ENCODE data around the gene DHX57. TPM values are rescaled to one million over a fixed set of nuclear protein-coding genes. Genes with fewer than 3 reads are reported as not detected.
"Not testable (repeated sequence)": the region's sequence is repeated elsewhere in the genome, so short reads cannot be mapped to it uniquely, and the experiment has no call there.

DHX57 gene
- total RNA-seq, 1 experiment from 2014 or later, result 9.6 TPM

GRCh38 chr2:38797953-38798352 is 77.8 kb downstream of the DHX57 start:
- H3K27me3 ChIP-seq (replicated peaks), result no peaks in the 10 kb centered on the region
- no peak for DNase-seq (ENCODE audit: low read depth in 1 of 2, low spot score in 2 of 2)
- H3K4me3 ChIP-seq, result no peak overlapping the region
- H3K4me1 ChIP-seq (replicated peaks), result no peaks in the 10 kb centered on the region
- H3K36me3 ChIP-seq, result 0 out of 2 replicates have a peak, but pooled peaks cover 3% of the 10 kb centered on the region
- no peaks in the 10 kb centered on the region for H3K9me3 ChIP-seq (replicated peaks)
- no peak overlapping the region for H3K27ac ChIP-seq

- H3K36me3 ChIP-seq, result 0 out of 2 replicates have a peak, but pooled peaks cover 3% of the 10 kb centered on the region
- no peaks in the 10 kb centered on the region for H3K4me1 ChIP-seq (replicated peaks)
- DNase-seq (ENCODE audit: low read depth in 1 of 2, low spot score in 2 of 2), result no peak
- no peak overlapping the region for H3K4me3 ChIP-seq
- no peak overlapping the region for H3K27ac ChIP-seq
- H3K27me3 ChIP-seq (replicated peaks), result no peaks in the 10 kb centered on the region
- H3K9me3 ChIP-seq (replicated peaks), result no peaks in the 10 kb centered on the region
Observed at GRCh38 chr2:38797250-38797676, 78.5 kb downstream of the DHX57 start.

- not testable (repeated sequence) for H3K27ac ChIP-seq; H3K4me1 ChIP-seq (replicated peaks); DNase-seq (ENCODE audit: low read depth in 1 of 2, low spot score in 2 of 2); H3K4me3 ChIP-seq; H3K36me3 ChIP-seq; H3K9me3 ChIP-seq (replicated peaks); H3K27me3 ChIP-seq (replicated peaks)
Observed at GRCh38 chr2:38795016-38795415, 80.7 kb downstream of the DHX57 start.

GRCh38 chr2:38794235-38794946 is 81.3 kb downstream of the DHX57 start:
- 0 out of 2 replicates have a peak, but pooled peaks cover 3% of the 10 kb centered on the region for H3K36me3 ChIP-seq
- no peaks in the 10 kb centered on the region for H3K27me3 ChIP-seq (replicated peaks)
- DNase-seq (ENCODE audit: low read depth in 1 of 2, low spot score in 2 of 2), result no peak
- no peaks in the 10 kb centered on the region for H3K4me1 ChIP-seq (replicated peaks)
- no peak overlapping the region for H3K27ac ChIP-seq
- no peak overlapping the region for H3K4me3 ChIP-seq
- H3K9me3 ChIP-seq (replicated peaks), result no peaks in the 10 kb centered on the region

- Histone ChIP-seq H3K4me3 (no peak overlapping the region), H3K27ac (no peak overlapping the region), H3K27me3 (replicated peaks) (no peaks in the 10 kb centered on the region), H3K9me3 (replicated peaks) (no peaks in the 10 kb centered on the region), H3K36me3 (0 out of 2 replicates have a peak, but pooled peaks cover 3% of the 10 kb centered on the region), H3K4me1 (replicated peaks) (no peaks in the 10 kb centered on the region)
- DNase-seq (ENCODE audit: low read depth in 1 of 2, low spot score in 2 of 2), result no peak
Observed at GRCh38 chr2:38793511-38793910, 82.2 kb downstream of the DHX57 start.

GRCh38 chr2:38792751-38793150 is 83.0 kb downstream of the DHX57 start:
- Histone ChIP-seq H3K36me3 (0 out of 2 replicates have a peak, but pooled peaks cover 3% of the 10 kb centered on the region), H3K9me3 (replicated peaks) (no peaks in the 10 kb centered on the region), H3K4me1 (replicated peaks) (no peaks in the 10 kb centered on the region), H3K27me3 (replicated peaks) (no peaks in the 10 kb centered on the region), H3K27ac (no peak overlapping the region), H3K4me3 (no peak overlapping the region)
- DNase-seq (ENCODE audit: low read depth in 1 of 2, low spot score in 2 of 2), result no peak

- not testable (repeated sequence) for H3K27ac ChIP-seq; DNase-seq (ENCODE audit: low read depth in 1 of 2, low spot score in 2 of 2); H3K4me3 ChIP-seq; H3K27me3 ChIP-seq (replicated peaks); H3K4me1 ChIP-seq (replicated peaks); H3K36me3 ChIP-seq; H3K9me3 ChIP-seq (replicated peaks)
Observed at GRCh38 chr2:38792321-38792720, 83.4 kb downstream of the DHX57 start.

GRCh38 chr2:38791744-38792143 is 84.0 kb downstream of the DHX57 start:
- Histone ChIP-seq H3K27ac (no peak overlapping the region), H3K27me3 (replicated peaks) (no peaks in the 10 kb centered on the region), H3K4me3 (no peak overlapping the region), H3K36me3 (no peaks in the 10 kb centered on the region), H3K9me3 (replicated peaks) (no peaks in the 10 kb centered on the region), H3K4me1 (replicated peaks) (no peaks in the 10 kb centered on the region)
- DNase-seq (ENCODE audit: low read depth in 1 of 2, low spot score in 2 of 2), result no peak

GRCh38 chr2:38789691-38790090 is 86.0 kb downstream of the DHX57 start:
- H3K27ac ChIP-seq, result no peak overlapping the region
- no peak overlapping the region for H3K4me3 ChIP-seq
- H3K36me3 ChIP-seq, result no peaks in the 10 kb centered on the region
- no peak for DNase-seq (ENCODE audit: low read depth in 1 of 2, low spot score in 2 of 2)
- H3K9me3 ChIP-seq (replicated peaks), result no peaks in the 10 kb centered on the region
- H3K27me3 ChIP-seq (replicated peaks), result no peaks in the 10 kb centered on the region
- no peaks in the 10 kb centered on the region for H3K4me1 ChIP-seq (replicated peaks)

GRCh38 chr2:38788306-38788705 is 87.4 kb downstream of the DHX57 start:
- no peak overlapping the region for H3K27ac ChIP-seq
- no peak for DNase-seq (ENCODE audit: low read depth in 1 of 2, low spot score in 2 of 2)
- H3K4me1 ChIP-seq (replicated peaks), result no peaks in the 10 kb centered on the region
- H3K4me3 ChIP-seq, result no peak overlapping the region
- H3K27me3 ChIP-seq (replicated peaks), result no peaks in the 10 kb centered on the region
- no peaks in the 10 kb centered on the region for H3K9me3 ChIP-seq (replicated peaks)
- H3K36me3 ChIP-seq, result no peaks in the 10 kb centered on the region

GRCh38 chr2:38783586-38783985 is 92.1 kb downstream of the DHX57 start:
- no peak overlapping the region for H3K27ac ChIP-seq
- H3K4me3 ChIP-seq, result no peak overlapping the region
- no peaks in the 10 kb centered on the region for H3K9me3 ChIP-seq (replicated peaks)
- H3K27me3 ChIP-seq (replicated peaks), result no peaks in the 10 kb centered on the region
- peaks cover 8% of the 10 kb centered on the region; the same call in 1 of the 2 replicates for H3K36me3 ChIP-seq
- no peaks in the 10 kb centered on the region for H3K4me1 ChIP-seq (replicated peaks)
- DNase-seq (ENCODE audit: low read depth in 1 of 2, low spot score in 2 of 2), result no peak

GRCh38 chr2:38778687-38779082 is 97.0 kb downstream of the DHX57 start:
- Histone ChIP-seq H3K4me1 (replicated peaks) (no peaks in the 10 kb centered on the region), H3K27me3 (replicated peaks) (no peaks in the 10 kb centered on the region), H3K36me3 (peaks cover 8% of the 10 kb centered on the region; the same call in 1 of the 2 replicates), H3K4me3 (peak overlapping the region; percentile 49), H3K27ac (no peak overlapping the region), H3K9me3 (replicated peaks) (no peaks in the 10 kb centered on the region)
- no peak for DNase-seq (ENCODE audit: low read depth in 1 of 2, low spot score in 2 of 2)

GRCh38 chr2:38776531-38776930 is 99.2 kb downstream of the DHX57 start:
- Histone ChIP-seq H3K27me3 (replicated peaks) (no peaks in the 10 kb centered on the region), H3K4me1 (replicated peaks) (no peaks in the 10 kb centered on the region), H3K27ac (no peak overlapping the region), H3K36me3 (peaks cover 5% of the 10 kb centered on the region; the same call in 1 of the 2 replicates), H3K4me3 (no peak overlapping the region), H3K9me3 (replicated peaks) (no peaks in the 10 kb centered on the region)
- no peak for DNase-seq (ENCODE audit: low read depth in 1 of 2, low spot score in 2 of 2)

GRCh38 chr2:38775921-38776225 is 99.9 kb downstream of the DHX57 start:
- DNase-seq (ENCODE audit: low read depth in 1 of 2, low spot score in 2 of 2), result no peak
- H3K27ac ChIP-seq, result no peak overlapping the region
- no peaks in the 10 kb centered on the region for H3K9me3 ChIP-seq (replicated peaks)
- no peaks in the 10 kb centered on the region for H3K4me1 ChIP-seq (replicated peaks)
- no peaks in the 10 kb centered on the region for H3K27me3 ChIP-seq (replicated peaks)
- H3K4me3 ChIP-seq, result no peak overlapping the region
- peaks cover under 1% of the 10 kb centered on the region; the same call in 1 of the 2 replicates for H3K36me3 ChIP-seq

Data from SJSA1 (cell line).